NCI-H82 treated with DMSO at 0.1 percent for 48 hours (cell line): Measurements from ENCODE around the gene UBE3C.
A peak's percentile ranks its signal among the peaks of the same experiment; 100 is the strongest.
"Not testable (repeated sequence)": the region's sequence is repeated elsewhere in the genome, so short reads cannot be mapped to it uniquely, and the experiment has no call there.

Source experiments
- DNase-seq: peaks from one replicate; lab custom pipeline; 2025; ENCODE audit not compliant: unreplicated experiment; lab: John Stamatoyannopoulos, UW

Gene UBE3C

GRCh38 chr7:157138424-157139110 is at the start of gene UBE3C:
TSS of gene UBE3C (plus strand) at chr7:157138926. CDS start at chr7:157139273, 347 bp downstream.
- peak; percentile 60 for DNase-seq

- no peak for DNase-seq
Measured at GRCh38 chr7:157089100-157089610, 49.6 kb upstream of the UBE3C start.

- DNase-seq: no peak
Measured at GRCh38 chr7:157090485-157091165, 48.1 kb upstream of the UBE3C start.

- DNase-seq: no peak
Measured at GRCh38 chr7:157096286-157097055, 42.3 kb upstream of the UBE3C start.

- DNase-seq: no peak
Measured at GRCh38 chr7:157097056-157097329, 41.7 kb upstream of the UBE3C start.

GRCh38 chr7:157097569-157097968 is 41.2 kb upstream of the UBE3C start:
- DNase-seq: no peak

- not testable (repeated sequence) for DNase-seq
Measured at GRCh38 chr7:157100005-157100404, 38.7 kb upstream of the UBE3C start.

- DNase-seq: not testable (repeated sequence)
Measured at GRCh38 chr7:157103641-157104040, 35.1 kb upstream of the UBE3C start.

GRCh38 chr7:157111311-157111710 is 27.4 kb upstream of the UBE3C start:
- no peak for DNase-seq

GRCh38 chr7:157112706-157113105 is 26.0 kb upstream of the UBE3C start:
- no peak for DNase-seq

GRCh38 chr7:157113607-157114006 is 25.1 kb upstream of the UBE3C start:
- no peak for DNase-seq

- DNase-seq: no peak
Measured at GRCh38 chr7:157116762-157117161, 22.0 kb upstream of the UBE3C start.

- no peak for DNase-seq
Measured at GRCh38 chr7:157117796-157118195, 20.9 kb upstream of the UBE3C start.

- no peak for DNase-seq
Measured at GRCh38 chr7:157120181-157120580, 18.5 kb upstream of the UBE3C start.

- no peak for DNase-seq
Measured at GRCh38 chr7:157121184-157121715, 17.5 kb upstream of the UBE3C start.

GRCh38 chr7:157122800-157123495 is 15.8 kb upstream of the UBE3C start:
- no peak for DNase-seq

- no peak for DNase-seq
Measured at GRCh38 chr7:157124690-157125089, 14.0 kb upstream of the UBE3C start.

GRCh38 chr7:157125376-157126223 is 13.1 kb upstream of the UBE3C start:
- no peak for DNase-seq

GRCh38 chr7:157126921-157127320 is 11.8 kb upstream of the UBE3C start:
- no peak for DNase-seq

GRCh38 chr7:157129200-157129599 is 9.5 kb upstream of the UBE3C start:
- no peak for DNase-seq
